SK-N-SH treated with all-trans-retinoic acid at 6 μM for 48 hours (cell line): ENCODE measurements around the gene ADAMTS2.

Experiments used
- ATAC-seq: fragments of 200-7000 bp; cut with Tn5 transposase; 3 replicates; pipeline ENCODE4 v1.9.1; 2020; ENCODE audit warnings: mild to moderate bottlenecking, moderate library complexity
- BACH2 ChIP-seq: fragments of 250-450 bp; sonication (Bioruptor Pico); IDR thresholded peaks from 2 replicates; pipeline ENCODE4 v1.9.0; 2021; ENCODE audit warnings: mild to moderate bottlenecking, borderline replicate concordance
- CSRNP3 ChIP-seq: fragments of 250-450 bp; sonication (Bioruptor Pico); IDR thresholded peaks from 2 replicates; pipeline ENCODE4 v1.5.1; 2021; ENCODE audit warnings: mild to moderate bottlenecking, moderate library complexity
- ESRRG ChIP-seq: fragments of 250-450 bp; sonication (Bioruptor Pico); IDR thresholded peaks from 2 replicates; pipeline ENCODE4 v1.6.1; 2021; ENCODE audit warnings: mild to moderate bottlenecking
- GLIS3 ChIP-seq: fragments of 250-450 bp; sonication (Bioruptor Pico); IDR thresholded peaks from 2 replicates; pipeline ENCODE4 v1.5.0; 2020; ENCODE audit warnings: mild to moderate bottlenecking, moderate library complexity
- ISL1 ChIP-seq: fragments of 250-450 bp; sonication (Bioruptor Pico); IDR thresholded peaks from 2 replicates; pipeline ENCODE4 v2.1.2; 2022; ENCODE audit warnings: mild to moderate bottlenecking, moderate library complexity
- PATZ1 ChIP-seq: fragments of 250-450 bp; sonication (Bioruptor Pico); IDR thresholded peaks from 2 replicates; pipeline ENCODE4 v1.8.0; 2020; ENCODE audit warnings: mild to moderate bottlenecking, moderate library complexity, borderline replicate concordance
- POU6F1 ChIP-seq: fragments of 250-450 bp; sonication (Bioruptor Pico); IDR thresholded peaks from 2 replicates; pipeline ENCODE4 v1.8.0; 2021; ENCODE audit warnings: low read depth, mild to moderate bottlenecking, moderate library complexity, borderline replicate concordance
- RARB ChIP-seq: fragments of 250-450 bp; sonication (Bioruptor Pico); IDR thresholded peaks from 2 replicates; pipeline ENCODE4 v1.8.0; 2021; ENCODE audit warnings: mild to moderate bottlenecking, moderate library complexity
- SNAI2 ChIP-seq: fragments of 250-450 bp; sonication (Bioruptor Pico); IDR thresholded peaks from 2 replicates; pipeline ENCODE4 v1.5.0; 2020; ENCODE audit warnings: mild to moderate bottlenecking, moderate library complexity
- TCF4 ChIP-seq: fragments of 250-450 bp; sonication (Bioruptor Pico); IDR thresholded peaks from 2 replicates; pipeline ENCODE4 v1.8.0; 2021; ENCODE audit warnings: mild to moderate bottlenecking, moderate library complexity, borderline replicate concordance
- TOX ChIP-seq: fragments of 250-450 bp; sonication (Bioruptor Pico); IDR thresholded peaks from 2 replicates; pipeline ENCODE4 v1.8.0; 2021; ENCODE audit warnings: mild to moderate bottlenecking, moderate library complexity, borderline replicate concordance
- TSHZ2 ChIP-seq: fragments of 250-450 bp; sonication (Bioruptor Pico); IDR thresholded peaks from 2 replicates; pipeline ENCODE4 v1.5.0; 2020; ENCODE audit warnings: mild to moderate bottlenecking, moderate library complexity
- ZC3H10 ChIP-seq: fragments of 250-450 bp; sonication (Bioruptor Pico); IDR thresholded peaks from 2 replicates; pipeline ENCODE4 v1.5.1; 2021; ENCODE audit warnings: mild to moderate bottlenecking, moderate library complexity
- ZFP3 ChIP-seq: fragments of 250-450 bp; sonication (Bioruptor Pico); IDR thresholded peaks from 2 replicates; pipeline ENCODE4 v1.5.0; 2020; ENCODE audit warnings: mild to moderate bottlenecking, moderate library complexity
- ZFP30 ChIP-seq: fragments of 450-650 bp; formaldehyde crosslinking; IDR thresholded peaks from 2 replicates; pipeline ENCODE4 v1.5.0; 2022; ENCODE audit warnings: mild to moderate bottlenecking, moderate library complexity
- ZNF565 ChIP-seq: fragments of 450-650 bp; formaldehyde crosslinking; conservative IDR thresholded peaks from 2 replicates; pipeline ENCODE4 v1.5.0; 2020; ENCODE audit warnings: low read depth, mild to moderate bottlenecking, moderate library complexity
- ZNF70 ChIP-seq: fragments of 450-650 bp; formaldehyde crosslinking; IDR thresholded peaks from 2 replicates; pipeline ENCODE4 v1.5.0; 2020; ENCODE audit warnings: mild to moderate bottlenecking, moderate library complexity
- ZNF8 ChIP-seq: fragments of 450-650 bp; formaldehyde crosslinking; IDR thresholded peaks from 2 replicates; pipeline ENCODE4 v1.5.0; 2020; ENCODE audit warnings: mild to moderate bottlenecking, moderate library complexity

Gene ADAMTS2

GRCh38 chr5:179186801-179187200, 158.5 kb downstream of the ADAMTS2 start:
- TF ChIP-seq ZNF70 (CRISPR knock-in tag), result no peak
- no peak for TF ChIP-seq ESRRG (CRISPR knock-in tag)
- no peak for TF ChIP-seq TCF4
- no peak for TF ChIP-seq ZC3H10 (CRISPR knock-in tag)
- TF ChIP-seq POU6F1 (CRISPR knock-in tag), result no peak
- TF ChIP-seq PATZ1 (CRISPR knock-in tag), result no peak
- no peak for ATAC-seq

- TF ChIP-seq ZNF8 (CRISPR knock-in tag), result no peak
- no peak for TF ChIP-seq POU6F1 (CRISPR knock-in tag)
- TF ChIP-seq SNAI2 (CRISPR knock-in tag), result no peak
- TF ChIP-seq ZFP30, result no peak
- ATAC-seq, result no peak
Observed at GRCh38 chr5:179185941-179186411, 159.3 kb downstream of the ADAMTS2 start.

GRCh38 chr5:179185256-179185940, 159.9 kb downstream of the ADAMTS2 start:
- ATAC-seq, result no peak
- no peak for TF ChIP-seq CSRNP3 (CRISPR knock-in tag)
- TF ChIP-seq ESRRG (CRISPR knock-in tag), result no peak
- TF ChIP-seq ZC3H10 (CRISPR knock-in tag), result no peak
- no peak for TF ChIP-seq GLIS3 (CRISPR knock-in tag)
- TF ChIP-seq SNAI2 (CRISPR knock-in tag), result no peak
- TF ChIP-seq POU6F1 (CRISPR knock-in tag), result no peak
- TF ChIP-seq ISL1 (CRISPR knock-in tag), result no peak
- no peak for TF ChIP-seq ZNF565 (CRISPR knock-in tag)
- no peak for TF ChIP-seq TSHZ2 (CRISPR knock-in tag)
- TF ChIP-seq BACH2 (CRISPR knock-in tag), result no peak
- no peak for TF ChIP-seq ZFP30
- no peak for TF ChIP-seq TOX
- no peak for TF ChIP-seq ZFP3
- no peak for TF ChIP-seq TCF4
- TF ChIP-seq RARB (CRISPR knock-in tag), result no peak
